ENCODE measurements around the gene TRIM6. TPM values are rescaled to one million over a fixed set of nuclear protein-coding genes. Genes with fewer than 3 reads are reported as not detected.
"Not testable (repeated sequence)": the region's sequence is repeated elsewhere in the genome, so short reads cannot be mapped to it uniquely, and the experiment has no call there.

Gene TRIM6
- total RNA-seq, 1 experiment from 2014 or later, result not detected

- in situ Hi-C loops (cut with HindIII; ENCODE audit: low sequenced_read_pairs), result no loop called here
- DNase-seq (ENCODE audit: low spot score), result peak; percentile 19
These were observed 4.0 kb downstream of the TRIM6 start for GRCh38 chr11:5600374-5600851.

GRCh38 chr11:5602791-5603190 is 6.4 kb downstream of the TRIM6 start:
- DNase-seq (ENCODE audit: low spot score); in situ Hi-C loops (cut with HindIII; ENCODE audit: low sequenced_read_pairs): not testable (repeated sequence)

GRCh38 chr11:5603326-5603725 is 6.9 kb downstream of the TRIM6 start:
- in situ Hi-C loops (cut with HindIII; ENCODE audit: low sequenced_read_pairs), result no loop called here
- DNase-seq (ENCODE audit: low spot score), result peak; percentile 82

GRCh38 chr11:5604896-5605295 is 8.5 kb downstream of the TRIM6 start:
- in situ Hi-C loops (cut with HindIII; ENCODE audit: low sequenced_read_pairs), result no loop called here
- no peak for DNase-seq (ENCODE audit: low spot score)

GRCh38 chr11:5605849-5606248 is 9.4 kb downstream of the TRIM6 start:
- no peak for DNase-seq (ENCODE audit: low spot score)
- in situ Hi-C loops (cut with HindIII; ENCODE audit: low sequenced_read_pairs), result no loop called here

GRCh38 chr11:5608808-5609207 is 12.4 kb downstream of the TRIM6 start:
- in situ Hi-C loops (cut with HindIII; ENCODE audit: low sequenced_read_pairs), result no loop called here
- DNase-seq (ENCODE audit: low spot score), result no peak

- in situ Hi-C loops (cut with HindIII; ENCODE audit: low sequenced_read_pairs), result no loop called here
- DNase-seq (ENCODE audit: low spot score), result no peak
These were observed 14.0 kb downstream of the TRIM6 start for GRCh38 chr11:5610446-5610845.

GRCh38 chr11:5611627-5612026 is 15.2 kb downstream of the TRIM6 start:
- in situ Hi-C loops (cut with HindIII; ENCODE audit: low sequenced_read_pairs), result no loop called here
- DNase-seq (ENCODE audit: low spot score), result no peak

- DNase-seq (ENCODE audit: low spot score), result no peak
- in situ Hi-C loops (cut with HindIII; ENCODE audit: low sequenced_read_pairs), result no loop called here
These were observed 22.4 kb downstream of the TRIM6 start for GRCh38 chr11:5618807-5619206.

GRCh38 chr11:5620651-5621521 is 24.4 kb downstream of the TRIM6 start:
- no peak for DNase-seq (ENCODE audit: low spot score)
- in situ Hi-C loops (cut with HindIII; ENCODE audit: low sequenced_read_pairs), result no loop called here

GRCh38 chr11:5621580-5621979 is 25.1 kb downstream of the TRIM6 start:
- DNase-seq (ENCODE audit: low spot score), result no peak
- in situ Hi-C loops (cut with HindIII; ENCODE audit: low sequenced_read_pairs), result no loop called here

- in situ Hi-C loops (cut with HindIII; ENCODE audit: low sequenced_read_pairs), result no loop called here
- DNase-seq (ENCODE audit: low spot score), result no peak
These were observed 26.4 kb downstream of the TRIM6 start for GRCh38 chr11:5622802-5623201.

GRCh38 chr11:5624489-5625279 is 28.2 kb downstream of the TRIM6 start, which contains the start of gene TRIM34:
Gene TRIM34 (plus strand): TSS chr11:5625001. CDS start chr11:5632332, 7,331 bp downstream.
- in situ Hi-C loops (cut with HindIII; ENCODE audit: low sequenced_read_pairs), result no loop called here

GRCh38 chr11:5625281-5625680 is 28.8 kb downstream of the TRIM6 start:
- no peak for DNase-seq (ENCODE audit: low spot score)
- in situ Hi-C loops (cut with HindIII; ENCODE audit: low sequenced_read_pairs), result no loop called here

More at GRCh38 chr11:5624489-5625279, 28.2 kb downstream of the TRIM6 start, which contains the start of gene TRIM34:
- peak; percentile 3 for DNase-seq (ENCODE audit: low spot score)

GRCh38 chr11:5626196-5626595 is 29.8 kb downstream of the TRIM6 start:
- no peak for DNase-seq (ENCODE audit: low spot score)
- in situ Hi-C loops (cut with HindIII; ENCODE audit: low sequenced_read_pairs), result no loop called here

GRCh38 chr11:5631417-5631816 is 35.0 kb downstream of the TRIM6 start:
- in situ Hi-C loops (cut with HindIII; ENCODE audit: low sequenced_read_pairs), result no loop called here
- no peak for DNase-seq (ENCODE audit: low spot score)

GRCh38 chr11:5631969-5632635 is 35.7 kb downstream of the TRIM6 start:
- DNase-seq (ENCODE audit: low spot score), result no peak
- in situ Hi-C loops (cut with HindIII; ENCODE audit: low sequenced_read_pairs), result no loop called here

GRCh38 chr11:5639953-5640352 is 43.5 kb downstream of the TRIM6 start:
- no peak for DNase-seq (ENCODE audit: low spot score)
- in situ Hi-C loops (cut with HindIII; ENCODE audit: low sequenced_read_pairs), result no loop called here

GRCh38 chr11:5643585-5643984 is 47.1 kb downstream of the TRIM6 start:
- in situ Hi-C loops (cut with HindIII; ENCODE audit: low sequenced_read_pairs), result no loop called here
- DNase-seq (ENCODE audit: low spot score), result no peak

Data from G401 (cell line).